ENCODE results near the gene P3H3.
A peak's percentile ranks its signal among the peaks of the same experiment; 100 is the strongest.

P3H3 gene

GRCh38 chr12:6834873-6835272 lies 6.7 kb downstream of the P3H3 start:
- WGBS (ENCODE audit: insufficient coverage): 87% methylated on average over 3 of the region's 5 CpGs
- Histone ChIP-seq H3K27me3 (replicated peaks in 2 of 5; ENCODE audit: control insufficient read depth in 4 of 5, insufficient read depth in 5 of 5, low read length in 4 of 5) (peaks cover 0 to 2% (median 0%) of the 10 kb centered on the region in 5 experiments), H3K36me3 (ENCODE audit: control insufficient read depth in 4 of 4, insufficient read depth in 4 of 4, low read length in 3 of 4) (peaks cover 2 to 64% (median 4%) of the 10 kb centered on the region in 4 experiments), H3K27ac (ENCODE audit: insufficient read depth in 1 of 2, low read depth in 1 of 2, low read length in 2 of 2, poor library complexity in 1 of 2, severe bottlenecking in 2 of 2) (no peak overlapping the region), H3K4me3 (ENCODE audit: control insufficient read depth in 1 of 7, extremely low read depth in 1 of 7, insufficient read depth in 4 of 7, low read depth in 2 of 7, low read length in 6 of 7) (no peak overlapping the region), H3K9me3 (ENCODE audit: control extremely low read depth in 1 of 5, control insufficient read depth in 4 of 5, insufficient read depth in 2 of 5, low read depth in 1 of 5, low read length in 4 of 5) (no peaks in the 10 kb centered on the region), H3K4me1 (ENCODE audit: control extremely low read depth in 1 of 4, control insufficient read depth in 4 of 4, insufficient read depth in 4 of 4, low read length in 3 of 4) (peaks cover 0 to 4% (median 0%) of the 10 kb centered on the region in 4 experiments)
- ChIA-PET CTCF (interaction anchor here (0.8 to 5.1 kb wide), 15 partner anchors 9 to 101 kb away, joined by 3 to 39 read pairs (median 5); partner anchors contain the start of genes CDCA3, GPR162, LAG3 and MLF2), POLR2A (no interaction called here)
- no peak for DNase-seq

- CTCF ChIA-PET: interaction anchor here (1.1 to 5.1 kb wide), 11 partner anchors 7 to 84 kb away, joined by 3 to 39 read pairs (median 6); partner anchors contain the start of genes CDCA3, MLF2 and USP5
- no peak for DNase-seq
- Histone ChIP-seq H3K27ac (ENCODE audit: insufficient read depth in 1 of 2, low read depth in 1 of 2, low read length in 2 of 2, poor library complexity in 1 of 2, severe bottlenecking in 2 of 2) (no peak overlapping the region), H3K4me1 (ENCODE audit: control extremely low read depth in 1 of 4, control insufficient read depth in 4 of 4, insufficient read depth in 4 of 4, low read length in 3 of 4) (peaks cover 0 to 2% (median 0%) of the 10 kb centered on the region in 4 experiments), H3K27me3 (replicated peaks in 2 of 5; ENCODE audit: control insufficient read depth in 4 of 5, insufficient read depth in 5 of 5, low read length in 4 of 5) (no peaks in the 10 kb centered on the region), H3K36me3 (ENCODE audit: control insufficient read depth in 4 of 4, insufficient read depth in 4 of 4, low read length in 3 of 4) (peaks cover 2 to 56% (median 6%) of the 10 kb centered on the region in 4 experiments), H3K4me3 (ENCODE audit: control insufficient read depth in 1 of 7, extremely low read depth in 1 of 7, insufficient read depth in 4 of 7, low read depth in 2 of 7, low read length in 6 of 7) (no peak overlapping the region), H3K9me3 (ENCODE audit: control extremely low read depth in 1 of 5, control insufficient read depth in 4 of 5, insufficient read depth in 2 of 5, low read depth in 1 of 5, low read length in 4 of 5) (no peaks in the 10 kb centered on the region)
- POLR2A ChIA-PET: no interaction called here
- 95% methylated on average over 14 of the region's 16 CpGs for WGBS (ENCODE audit: insufficient coverage)
Observed at GRCh38 chr12:6836851-6837250, 8.6 kb downstream of the P3H3 start.

GRCh38 chr12:6837370-6838060 lies 9.3 kb downstream of the P3H3 start:
- Histone ChIP-seq H3K9me3 (ENCODE audit: control extremely low read depth in 1 of 5, control insufficient read depth in 4 of 5, insufficient read depth in 2 of 5, low read depth in 1 of 5, low read length in 4 of 5) (no peaks in the 10 kb centered on the region), H3K4me3 (ENCODE audit: control insufficient read depth in 1 of 7, extremely low read depth in 1 of 7, insufficient read depth in 4 of 7, low read depth in 2 of 7, low read length in 6 of 7) (no peak overlapping the region), H3K27me3 (replicated peaks in 2 of 5; ENCODE audit: control insufficient read depth in 4 of 5, insufficient read depth in 5 of 5, low read length in 4 of 5) (no peaks in the 10 kb centered on the region), H3K27ac (ENCODE audit: insufficient read depth in 1 of 2, low read depth in 1 of 2, low read length in 2 of 2, poor library complexity in 1 of 2, severe bottlenecking in 2 of 2) (no peak overlapping the region), H3K36me3 (ENCODE audit: control insufficient read depth in 4 of 4, insufficient read depth in 4 of 4, low read length in 3 of 4) (peaks cover 2 to 51% (median 6%) of the 10 kb centered on the region in 4 experiments), H3K4me1 (ENCODE audit: control extremely low read depth in 1 of 4, control insufficient read depth in 4 of 4, insufficient read depth in 4 of 4, low read length in 3 of 4) (peaks cover 0 to 2% (median 0%) of the 10 kb centered on the region in 4 experiments)
- no peak for DNase-seq
- POLR2A ChIA-PET: no interaction called here
- WGBS (ENCODE audit: insufficient coverage): 99% methylated on average over 22 of the region's 26 CpGs
- CTCF ChIA-PET: interaction anchor here (1.3 to 4.8 kb wide), 7 partner anchors 10 to 85 kb away, joined by 4 to 39 read pairs (median 7); partner anchors contain the start of genes CDCA3, MLF2 and USP5

GRCh38 chr12:6838854-6839253 lies 10.6 kb downstream of the P3H3 start:
- H3K36me3 ChIP-seq (ENCODE audit: control insufficient read depth in 4 of 4, insufficient read depth in 4 of 4, low read length in 3 of 4): peaks cover 2 to 52% (median 8%) of the 10 kb centered on the region in 4 experiments
- H3K4me1 ChIP-seq (ENCODE audit: control extremely low read depth in 1 of 4, control insufficient read depth in 4 of 4, insufficient read depth in 4 of 4, low read length in 3 of 4): peaks cover 0 to 2% (median 0%) of the 10 kb centered on the region in 4 experiments
- H3K27ac ChIP-seq (ENCODE audit: insufficient read depth in 1 of 2, low read depth in 1 of 2, low read length in 2 of 2, poor library complexity in 1 of 2, severe bottlenecking in 2 of 2): no peak overlapping the region
- no peak for DNase-seq
- WGBS (ENCODE audit: insufficient coverage): 98% methylated on average over 13 of the region's 16 CpGs
- H3K9me3 ChIP-seq (ENCODE audit: control extremely low read depth in 1 of 5, control insufficient read depth in 4 of 5, insufficient read depth in 2 of 5, low read depth in 1 of 5, low read length in 4 of 5): no peaks in the 10 kb centered on the region
- ChIA-PET POLR2A (no interaction called here), CTCF (interaction anchor here (1.5 to 3.4 kb wide), 4 partner anchors 8 to 85 kb away, joined by 4 to 12 read pairs (median 6); partner anchors contain the start of gene MLF2)
- no peak overlapping the region for H3K4me3 ChIP-seq (ENCODE audit: control insufficient read depth in 1 of 7, extremely low read depth in 1 of 7, insufficient read depth in 4 of 7, low read depth in 2 of 7, low read length in 6 of 7)
- H3K27me3 ChIP-seq (replicated peaks in 2 of 5; ENCODE audit: control insufficient read depth in 4 of 5, insufficient read depth in 5 of 5, low read length in 4 of 5): no peaks in the 10 kb centered on the region

GRCh38 chr12:6839482-6840201 lies 11.4 kb downstream of the P3H3 start:
- H3K27me3 ChIP-seq (replicated peaks in 2 of 5; ENCODE audit: control insufficient read depth in 4 of 5, insufficient read depth in 5 of 5, low read length in 4 of 5): no peaks in the 10 kb centered on the region
- WGBS (ENCODE audit: insufficient coverage): 93% methylated on average over 8 of the region's 10 CpGs
- H3K4me1 ChIP-seq (ENCODE audit: control extremely low read depth in 1 of 4, control insufficient read depth in 4 of 4, insufficient read depth in 4 of 4, low read length in 3 of 4): peaks cover 0 to 2% (median 0%) of the 10 kb centered on the region in 4 experiments
- no peak overlapping the region for H3K4me3 ChIP-seq (ENCODE audit: control insufficient read depth in 1 of 7, extremely low read depth in 1 of 7, insufficient read depth in 4 of 7, low read depth in 2 of 7, low read length in 6 of 7)
- DNase-seq: no peak
- H3K36me3 ChIP-seq (ENCODE audit: control insufficient read depth in 4 of 4, insufficient read depth in 4 of 4, low read length in 3 of 4): peaks cover 2 to 50% (median 8%) of the 10 kb centered on the region in 4 experiments
- POLR2A ChIA-PET: no interaction called here
- no peaks in the 10 kb centered on the region for H3K9me3 ChIP-seq (ENCODE audit: control extremely low read depth in 1 of 5, control insufficient read depth in 4 of 5, insufficient read depth in 2 of 5, low read depth in 1 of 5, low read length in 4 of 5)
- H3K27ac ChIP-seq (ENCODE audit: insufficient read depth in 1 of 2, low read depth in 1 of 2, low read length in 2 of 2, poor library complexity in 1 of 2, severe bottlenecking in 2 of 2): no peak overlapping the region
- CTCF ChIA-PET: interaction anchor here (1.1 to 3.4 kb wide), 5 partner anchors 9 to 216 kb away, joined by 3 to 12 read pairs (median 6); partner anchors contain the start of gene MLF2

DNA sequence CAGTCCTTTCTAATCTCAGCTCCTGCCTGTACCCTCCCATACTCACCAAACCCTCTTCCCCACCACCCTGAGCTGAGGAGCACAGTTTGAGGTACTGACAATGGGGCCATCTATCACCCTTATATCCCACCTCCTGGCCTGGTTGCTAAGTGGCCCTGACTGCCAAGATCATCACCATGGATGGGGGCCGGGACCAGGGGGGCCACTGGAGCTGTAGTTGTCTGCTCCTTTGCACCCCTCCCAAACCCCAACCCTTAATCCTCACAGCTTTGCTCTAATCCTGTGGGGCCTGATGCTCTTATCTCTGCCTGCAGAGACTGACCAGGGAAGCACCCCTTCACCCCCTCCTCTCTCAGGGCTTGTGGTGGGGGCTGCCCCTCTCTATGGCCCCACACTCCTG lies 12.1 kb downstream of the P3H3 start:
- ChIA-PET CTCF (interaction anchor here (1.1 to 2.3 kb wide), 4 partner anchors 10 to 216 kb away, joined by 3 to 6 read pairs (median 4); no protein-coding TSS in a partner anchor), POLR2A (no interaction called here)
- H3K9me3 ChIP-seq (ENCODE audit: control extremely low read depth in 1 of 5, control insufficient read depth in 4 of 5, insufficient read depth in 2 of 5, low read depth in 1 of 5, low read length in 4 of 5): no peaks in the 10 kb centered on the region
- H3K4me1 ChIP-seq (ENCODE audit: control extremely low read depth in 1 of 4, control insufficient read depth in 4 of 4, insufficient read depth in 4 of 4, low read length in 3 of 4): peaks cover 0 to 2% (median 0%) of the 10 kb centered on the region in 4 experiments
- no peak overlapping the region for H3K4me3 ChIP-seq (ENCODE audit: control insufficient read depth in 1 of 7, extremely low read depth in 1 of 7, insufficient read depth in 4 of 7, low read depth in 2 of 7, low read length in 6 of 7)
- no peaks in the 10 kb centered on the region for H3K27me3 ChIP-seq (replicated peaks in 2 of 5; ENCODE audit: control insufficient read depth in 4 of 5, insufficient read depth in 5 of 5, low read length in 4 of 5)
- 100% methylated on average over 1 of the region's 1 CpG for WGBS (ENCODE audit: insufficient coverage)
- H3K36me3 ChIP-seq (ENCODE audit: control insufficient read depth in 4 of 4, insufficient read depth in 4 of 4, low read length in 3 of 4): peaks cover 4 to 57% (median 10%) of the 10 kb centered on the region in 4 experiments
- no peak overlapping the region for H3K27ac ChIP-seq (ENCODE audit: insufficient read depth in 1 of 2, low read depth in 1 of 2, low read length in 2 of 2, poor library complexity in 1 of 2, severe bottlenecking in 2 of 2)
- DNase-seq: peak in 2 of 3 donors; percentile 25 to 50

Measured in common myeloid progenitor, CD34-positive (primary cell).